Memory B cell (primary cell): ENCODE results near the gene AMBN.
A peak's percentile ranks its signal among the peaks of the same experiment; 100 is the strongest.

ENCODE experiments used
- ATAC-seq: fragments of 150-1000 bp; cut with Tn5 transposase; 2 replicates; pipeline ENCODE4 v1.10.0; 2021; ENCODE audit warnings: low read depth, mild to moderate bottlenecking, moderate library complexity
- DNase-seq, 2 donors: peaks; one replicate each; pipeline ENCODE4 v3.0.0; 2022; ENCODE audit warnings: low spot score in 2 of 2
- H3K27ac Mint-ChIP-seq: one replicate; pipeline ENCODE4 v1.8.0; 2022; ENCODE audit warnings: mild to moderate bottlenecking, moderate library complexity, mixed read lengths
- H3K27me3 Mint-ChIP-seq: one replicate; pipeline ENCODE4 v1.8.0; 2022; ENCODE audit warnings: mixed read lengths
- H3K36me3 Mint-ChIP-seq: one replicate; pipeline ENCODE4 v1.8.0; 2022; ENCODE audit warnings: mild to moderate bottlenecking, mixed read lengths
- H3K4me1 Mint-ChIP-seq: one replicate; pipeline ENCODE4 v1.8.0; 2022; ENCODE audit warnings: mixed read lengths
- H3K4me3 Mint-ChIP-seq: one replicate; pipeline ENCODE4 v1.8.0; 2022; ENCODE audit warnings: mild to moderate bottlenecking, moderate library complexity, mixed read lengths
- H3K9me3 Mint-ChIP-seq: one replicate; pipeline ENCODE4 v1.8.0; 2022; ENCODE audit warnings: mixed read lengths

The AMBN gene

GRCh38 chr4:70589785-70590184, 2.3 kb upstream of the AMBN start:
- H3K27ac Mint-ChIP-seq: no peak overlapping the region
- no peak for DNase-seq

GRCh38 chr4:70594196-70594595, 2.1 kb downstream of the AMBN start:
- peaks cover 10% of the 10 kb centered on the region for H3K4me1 Mint-ChIP-seq
- no peak overlapping the region for H3K27ac Mint-ChIP-seq
- ATAC-seq: no peak
- no peaks in the 10 kb centered on the region for H3K36me3 Mint-ChIP-seq
- H3K9me3 Mint-ChIP-seq: no peaks in the 10 kb centered on the region
- H3K27me3 Mint-ChIP-seq: peaks cover 5% of the 10 kb centered on the region
- no peak overlapping the region for H3K4me3 Mint-ChIP-seq
- no peak for DNase-seq

More at GRCh38 chr4:70589785-70590184, 2.3 kb upstream of the AMBN start:
- peaks cover 3% of the 10 kb centered on the region for H3K27me3 Mint-ChIP-seq
- peak; percentile 90 for ATAC-seq
- no peaks in the 10 kb centered on the region for H3K9me3 Mint-ChIP-seq
- no peaks in the 10 kb centered on the region for H3K36me3 Mint-ChIP-seq
- H3K4me3 Mint-ChIP-seq: no peak overlapping the region
- peaks cover 10% of the 10 kb centered on the region for H3K4me1 Mint-ChIP-seq

DNA sequence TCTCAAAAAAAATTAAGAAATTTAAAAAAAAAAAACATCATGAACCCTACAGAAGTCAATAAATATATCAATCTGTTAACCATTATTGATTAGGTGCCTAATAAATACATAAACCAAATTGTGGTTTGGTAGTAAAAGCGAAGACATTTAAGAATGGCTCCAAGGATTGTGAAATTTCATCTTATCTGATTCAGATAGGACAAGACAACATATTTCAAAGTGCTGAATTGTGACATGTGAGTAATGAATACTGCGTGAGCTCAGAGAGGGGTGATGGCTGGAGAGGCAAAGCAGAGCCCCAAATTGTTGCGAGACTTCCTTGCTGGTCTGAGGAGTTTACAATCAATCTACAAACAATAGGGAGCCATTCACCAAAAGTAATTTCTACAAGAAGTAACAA, 8.2 kb downstream of the AMBN start:
- no peaks in the 10 kb centered on the region for H3K36me3 Mint-ChIP-seq
- no peak for DNase-seq
- H3K4me1 Mint-ChIP-seq: peaks cover 2% of the 10 kb centered on the region
- no peaks in the 10 kb centered on the region for H3K27me3 Mint-ChIP-seq
- no peaks in the 10 kb centered on the region for H3K9me3 Mint-ChIP-seq
- ATAC-seq: no peak
- no peak overlapping the region for H3K4me3 Mint-ChIP-seq
- no peak overlapping the region for H3K27ac Mint-ChIP-seq

GRCh38 chr4:70600977-70601376, 8.9 kb downstream of the AMBN start:
- DNase-seq (no peak), ATAC-seq (no peak)
- Mint-ChIP-seq H3K36me3 (no peaks in the 10 kb centered on the region), H3K9me3 (no peaks in the 10 kb centered on the region), H3K4me1 (peaks cover 2% of the 10 kb centered on the region), H3K27ac (no peak overlapping the region), H3K27me3 (no peaks in the 10 kb centered on the region), H3K4me3 (no peak overlapping the region)

DNA sequence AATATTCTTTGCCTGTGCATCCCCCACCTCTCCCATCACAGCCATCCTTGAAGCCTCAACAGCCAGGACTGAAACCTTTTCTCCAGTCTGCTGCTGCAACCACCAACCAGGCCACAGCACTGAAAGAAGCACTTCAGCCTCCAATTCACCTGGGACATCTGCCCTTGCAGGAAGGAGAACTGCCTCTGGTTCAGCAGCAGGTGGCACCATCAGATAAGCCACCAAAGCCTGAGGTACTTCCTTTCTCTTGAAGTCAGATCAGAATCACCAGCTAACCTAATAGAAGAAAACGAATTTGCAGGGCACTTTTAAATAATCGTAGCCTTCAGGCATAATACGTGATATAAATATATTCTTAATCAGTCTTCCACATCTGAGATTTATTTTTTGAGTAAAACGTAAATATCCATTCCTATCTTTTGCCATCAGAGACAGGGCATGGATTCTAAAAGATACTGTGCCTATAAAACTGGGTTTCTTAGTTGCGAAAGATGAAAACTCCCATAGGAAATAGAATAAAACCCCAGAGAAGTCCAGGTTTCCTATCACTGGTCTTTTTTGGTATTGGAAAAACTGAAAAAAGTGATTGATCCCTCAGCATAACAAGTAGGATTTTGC, 9.5 kb downstream of the AMBN start:
- DNase-seq: peak; percentile 56 to 62
- H3K27ac Mint-ChIP-seq: no peak overlapping the region
- no peaks in the 10 kb centered on the region for H3K9me3 Mint-ChIP-seq
- no peaks in the 10 kb centered on the region for H3K36me3 Mint-ChIP-seq
- peak; percentile 98 for ATAC-seq
- H3K4me1 Mint-ChIP-seq: peaks cover 2% of the 10 kb centered on the region
- no peak overlapping the region for H3K4me3 Mint-ChIP-seq
- H3K27me3 Mint-ChIP-seq: no peaks in the 10 kb centered on the region

DNA sequence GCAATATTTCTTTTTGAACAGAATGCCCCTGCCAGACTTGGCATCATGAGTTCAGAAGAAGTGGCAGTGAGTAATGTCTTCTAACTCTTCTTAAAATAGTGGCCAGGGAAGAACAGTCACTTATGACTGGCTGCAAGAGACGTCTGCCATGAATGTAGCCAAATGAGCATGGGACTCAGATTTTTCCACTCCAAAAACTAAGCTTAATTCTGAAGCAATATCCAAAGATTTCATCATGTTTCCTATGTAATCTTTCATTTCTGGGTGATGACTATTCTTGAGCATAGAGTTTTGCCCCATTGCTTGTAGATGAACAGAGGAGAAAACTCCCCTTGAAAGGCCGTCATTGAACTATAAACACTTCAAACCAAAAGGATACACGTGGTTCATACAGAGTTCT, 11.8 kb downstream of the AMBN start:
- Mint-ChIP-seq H3K27me3 (no peaks in the 10 kb centered on the region), H3K36me3 (no peaks in the 10 kb centered on the region), H3K27ac (no peak overlapping the region), H3K9me3 (no peaks in the 10 kb centered on the region), H3K4me1 (peaks cover 2% of the 10 kb centered on the region), H3K4me3 (no peak overlapping the region)
- ATAC-seq: no peak
- no peak for DNase-seq

GRCh38 chr4:70606459-70606858, 14.4 kb downstream of the AMBN start:
- ATAC-seq (no peak), DNase-seq (no peak)
- H3K27ac Mint-ChIP-seq: no peak overlapping the region
- no peaks in the 10 kb centered on the region for H3K9me3 Mint-ChIP-seq
- H3K36me3 Mint-ChIP-seq: no peaks in the 10 kb centered on the region
- no peaks in the 10 kb centered on the region for H3K4me1 Mint-ChIP-seq
- no peaks in the 10 kb centered on the region for H3K27me3 Mint-ChIP-seq
- H3K4me3 Mint-ChIP-seq: no peak overlapping the region

GRCh38 chr4:70607334-70607853, 15.3 kb downstream of the AMBN start:
- H3K27me3 Mint-ChIP-seq: no peaks in the 10 kb centered on the region
- no peak for DNase-seq
- H3K4me3 Mint-ChIP-seq: no peak overlapping the region
- H3K36me3 Mint-ChIP-seq: no peaks in the 10 kb centered on the region
- ATAC-seq: no peak
- H3K4me1 Mint-ChIP-seq: no peaks in the 10 kb centered on the region
- H3K9me3 Mint-ChIP-seq: no peaks in the 10 kb centered on the region
- no peak overlapping the region for H3K27ac Mint-ChIP-seq

GRCh38 chr4:70608324-70608723, 16.3 kb downstream of the AMBN start:
- Mint-ChIP-seq H3K4me1 (peaks cover 2% of the 10 kb centered on the region), H3K9me3 (no peaks in the 10 kb centered on the region), H3K36me3 (no peaks in the 10 kb centered on the region), H3K4me3 (no peak overlapping the region), H3K27me3 (no peaks in the 10 kb centered on the region), H3K27ac (no peak overlapping the region)
- DNase-seq (no peak), ATAC-seq (no peak)

DNA sequence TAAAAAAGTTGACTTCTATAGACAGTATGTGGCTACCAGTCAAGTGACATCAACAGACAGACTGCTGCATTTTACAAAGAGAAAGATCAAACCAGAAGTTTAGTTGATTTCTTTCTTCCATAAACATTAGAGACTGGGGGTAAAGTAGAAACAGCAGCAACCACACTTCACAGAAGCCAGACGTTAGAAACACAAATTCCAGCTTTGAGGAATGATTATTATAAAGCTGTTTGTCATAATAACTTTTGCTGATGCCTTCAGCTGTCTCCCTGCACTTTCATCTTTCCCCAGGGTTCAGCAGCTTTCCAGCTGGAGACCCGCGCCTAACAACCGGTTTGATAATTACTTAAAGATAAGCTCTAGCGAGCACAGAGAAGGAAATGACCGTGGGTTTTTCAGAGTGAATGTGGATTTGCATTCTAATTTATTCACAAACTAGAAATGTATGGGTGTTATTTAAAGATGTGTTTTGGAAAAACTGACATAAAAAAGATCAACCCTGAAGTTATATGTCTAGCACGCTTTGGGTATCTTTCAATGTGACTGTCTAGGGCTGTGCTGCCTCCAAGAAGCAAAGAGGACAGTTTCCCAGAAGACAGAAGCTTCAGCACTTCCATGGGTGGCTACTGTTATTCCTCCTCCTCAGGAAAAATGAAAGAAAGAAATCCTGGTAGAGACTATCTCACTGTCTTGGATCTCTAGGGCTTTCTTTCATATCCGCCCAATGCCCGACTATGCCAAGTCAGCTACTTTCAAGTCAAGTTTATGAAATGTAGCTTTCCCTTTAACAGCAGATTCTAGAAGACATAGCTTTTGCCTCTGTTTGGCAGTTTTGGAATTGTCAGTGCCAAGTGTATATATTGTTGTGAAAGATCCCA, 21.5 kb downstream of the AMBN start:
- peak; percentile 57 for ATAC-seq

DNA sequence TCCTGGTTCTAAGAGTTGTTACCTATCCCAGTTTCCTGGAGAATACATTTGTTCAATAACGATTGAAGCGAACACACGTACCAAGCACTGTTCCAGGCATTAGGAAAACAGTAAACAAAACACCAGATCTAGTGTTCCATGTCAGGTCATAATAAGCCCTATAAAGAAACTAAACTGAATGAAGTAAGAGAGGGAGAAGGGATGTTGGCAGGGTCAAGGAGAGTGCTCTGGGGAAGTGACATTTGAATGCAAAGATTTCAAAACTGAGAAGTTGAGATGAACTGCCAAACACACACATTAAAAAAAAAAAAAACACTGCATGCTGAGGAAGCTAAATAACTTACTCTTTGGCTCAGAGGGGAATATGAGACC, 22.1 kb downstream of the AMBN start:
- H3K27me3 Mint-ChIP-seq: no peaks in the 10 kb centered on the region

More for the DNA sequence above, 21.5 kb downstream of the AMBN start:
- Mint-ChIP-seq H3K4me1 (peaks cover 28% of the 10 kb centered on the region), H3K4me3 (peak overlapping the region; percentile 52), H3K27me3 (no peaks in the 10 kb centered on the region), H3K9me3 (no peaks in the 10 kb centered on the region), H3K36me3 (no peaks in the 10 kb centered on the region), H3K27ac (peak overlapping the region; percentile 64)
- DNase-seq: no peak

DNA sequence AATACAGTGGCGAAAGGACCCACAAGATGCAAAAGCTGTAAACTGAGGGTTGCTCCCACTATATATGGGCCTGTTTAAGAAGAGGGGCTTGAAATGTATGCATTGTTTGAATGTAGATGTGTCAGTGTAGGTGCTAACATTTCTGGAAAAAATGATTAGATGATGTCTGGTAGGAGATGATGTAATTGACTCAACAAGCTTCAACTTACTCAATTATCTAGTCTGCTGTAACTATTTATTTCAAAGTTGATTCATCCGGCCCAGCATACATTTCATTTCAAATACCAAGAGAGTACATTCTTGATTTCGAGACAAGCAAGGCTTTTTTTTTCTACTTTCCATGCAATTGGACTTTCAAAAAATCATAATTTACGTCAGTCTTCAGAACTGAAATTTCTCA, 27.2 kb downstream of the AMBN start:
- H3K27ac Mint-ChIP-seq: no peak overlapping the region
- no peak for DNase-seq

More for the DNA sequence above, 22.1 kb downstream of the AMBN start:
- no peak for DNase-seq
- H3K9me3 Mint-ChIP-seq: peaks cover 3% of the 10 kb centered on the region
- peaks cover 28% of the 10 kb centered on the region for H3K4me1 Mint-ChIP-seq
- peak overlapping the region; percentile 64 for H3K27ac Mint-ChIP-seq
- peak; percentile 27 for ATAC-seq
- peak overlapping the region; percentile 52 for H3K4me3 Mint-ChIP-seq
- peaks cover 3% of the 10 kb centered on the region for H3K36me3 Mint-ChIP-seq

GRCh38 chr4:70619778-70620177, 27.7 kb downstream of the AMBN start:
- peaks cover 14% of the 10 kb centered on the region for H3K4me1 Mint-ChIP-seq
- DNase-seq: no peak
- H3K27ac Mint-ChIP-seq: no peak overlapping the region
- no peak for ATAC-seq
- H3K36me3 Mint-ChIP-seq: peaks cover 5% of the 10 kb centered on the region
- peaks cover 3% of the 10 kb centered on the region for H3K9me3 Mint-ChIP-seq
- no peaks in the 10 kb centered on the region for H3K27me3 Mint-ChIP-seq
- H3K4me3 Mint-ChIP-seq: no peak overlapping the region

More for the DNA sequence above, 27.2 kb downstream of the AMBN start:
- peaks cover 3% of the 10 kb centered on the region for H3K9me3 Mint-ChIP-seq
- no peaks in the 10 kb centered on the region for H3K27me3 Mint-ChIP-seq
- peaks cover 16% of the 10 kb centered on the region for H3K4me1 Mint-ChIP-seq
- H3K36me3 Mint-ChIP-seq: peaks cover 5% of the 10 kb centered on the region
- no peak overlapping the region for H3K4me3 Mint-ChIP-seq
- no peak for ATAC-seq

DNA sequence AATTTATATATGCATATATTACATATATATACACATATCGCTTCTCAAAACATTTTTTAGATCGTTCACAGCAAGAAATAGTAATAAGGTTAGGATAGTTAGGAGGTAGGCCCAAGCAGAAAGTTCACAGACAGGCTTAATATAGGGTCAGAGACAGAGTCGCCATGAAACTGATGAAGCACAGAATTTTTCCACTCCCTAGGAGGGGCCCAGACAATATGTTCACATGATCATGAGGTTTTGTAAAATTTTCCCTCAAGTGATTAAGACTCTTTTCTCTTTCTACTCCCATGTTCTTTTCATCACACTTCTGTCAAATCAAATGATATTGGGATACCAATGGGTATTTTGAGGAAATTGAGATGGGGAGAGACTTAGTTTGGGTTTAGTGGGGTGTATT, 31.3 kb downstream of the AMBN start:
- Mint-ChIP-seq H3K27ac (no peak overlapping the region), H3K36me3 (peaks cover 5% of the 10 kb centered on the region), H3K9me3 (peaks cover 3% of the 10 kb centered on the region), H3K27me3 (no peaks in the 10 kb centered on the region), H3K4me3 (no peak overlapping the region), H3K4me1 (no peaks in the 10 kb centered on the region)
- DNase-seq (no peak), ATAC-seq (no peak)
